GM18870 (cell line): ENCODE measurements around the gene TSPAN4.

Experiments used
- ATAC-seq: cut with Tn5 transposase; IDR thresholded peaks from one replicate; pipeline ENCODE4 v1.9.1; 2021; ENCODE audit warnings: moderate library complexity; ENCODE audit not compliant: unreplicated experiment

The TSPAN4 gene

GRCh38 chr11:863023-863909 lies 20.6 kb downstream of the TSPAN4 start:
- ATAC-seq, result no peak

- no peak for ATAC-seq
Observed at GRCh38 chr11:863910-864827, 21.5 kb downstream of the TSPAN4 start.

- no peak for ATAC-seq
Observed at GRCh38 chr11:864898-865297, 22.2 kb downstream of the TSPAN4 start.

- no peak for ATAC-seq
Observed at GRCh38 chr11:865462-866430, 23.1 kb downstream of the TSPAN4 start.

- no peak for ATAC-seq
Observed at GRCh38 chr11:866481-866880, 23.8 kb downstream of the TSPAN4 start.

- no peak for ATAC-seq
Observed at GRCh38 chr11:867856-868358, 25.3 kb downstream of the TSPAN4 start.

GRCh38 chr11:868394-868793 lies 25.7 kb downstream of the TSPAN4 start:
- no peak for ATAC-seq

- ATAC-seq, result no peak
Observed at GRCh38 chr11:868802-869201, 26.1 kb downstream of the TSPAN4 start.

GRCh38 chr11:869399-870126 lies 26.9 kb downstream of the TSPAN4 start:
- ATAC-seq, result no peak

GRCh38 chr11:870127-870413 lies 27.4 kb downstream of the TSPAN4 start:
- ATAC-seq, result no peak

GRCh38 chr11:870418-870817 lies 27.8 kb downstream of the TSPAN4 start:
- no peak for ATAC-seq

- no peak for ATAC-seq
Observed at GRCh38 chr11:871472-871871, 28.8 kb downstream of the TSPAN4 start.

GRCh38 chr11:872799-873198 lies 30.1 kb downstream of the TSPAN4 start:
- ATAC-seq, result no peak

GRCh38 chr11:873706-874105 lies 31.1 kb downstream of the TSPAN4 start:
- no peak for ATAC-seq

- no peak for ATAC-seq
Observed at GRCh38 chr11:875203-875602, 32.6 kb downstream of the TSPAN4 start.

- ATAC-seq, result no peak
Observed at GRCh38 chr11:875769-876301, 33.2 kb downstream of the TSPAN4 start.

GRCh38 chr11:876545-876944 lies 33.9 kb downstream of the TSPAN4 start:
- ATAC-seq, result no peak

- no peak for ATAC-seq
Observed at GRCh38 chr11:877565-877964, 34.9 kb downstream of the TSPAN4 start.

- no peak for ATAC-seq
Observed at GRCh38 chr11:880447-880846, 37.8 kb downstream of the TSPAN4 start.

- no peak for ATAC-seq
Observed at GRCh38 chr11:882596-882995, 39.9 kb downstream of the TSPAN4 start.
